LNCaP clone FGC (cell line): ENCODE measurements around the gene MRPL41.
A peak's percentile ranks its signal among the peaks of the same experiment; 100 is the strongest.

Source experiments
- DNase-seq: peaks from one replicate; pipeline ENCODE4 v3.0.0-alpha.2; 2011; ENCODE audit warnings: low read depth
- H3K4me3 ChIP-seq: 2 replicates; pipeline ENCODE4 v1.5.1; 2011; ENCODE audit warnings: mild to moderate bottlenecking, low read depth, low read length, control low read depth
- TF ChIP-seq, protein P1 (sequence below): IDR thresholded peaks from 2 replicates; pipeline ENCODE4 v1.5.1; 2012; ENCODE audit warnings: mild to moderate bottlenecking; ENCODE audit not compliant: control insufficient read depth, insufficient read depth; ENCODE audit errors: extremely low read depth

The MRPL41 gene

DNA sequence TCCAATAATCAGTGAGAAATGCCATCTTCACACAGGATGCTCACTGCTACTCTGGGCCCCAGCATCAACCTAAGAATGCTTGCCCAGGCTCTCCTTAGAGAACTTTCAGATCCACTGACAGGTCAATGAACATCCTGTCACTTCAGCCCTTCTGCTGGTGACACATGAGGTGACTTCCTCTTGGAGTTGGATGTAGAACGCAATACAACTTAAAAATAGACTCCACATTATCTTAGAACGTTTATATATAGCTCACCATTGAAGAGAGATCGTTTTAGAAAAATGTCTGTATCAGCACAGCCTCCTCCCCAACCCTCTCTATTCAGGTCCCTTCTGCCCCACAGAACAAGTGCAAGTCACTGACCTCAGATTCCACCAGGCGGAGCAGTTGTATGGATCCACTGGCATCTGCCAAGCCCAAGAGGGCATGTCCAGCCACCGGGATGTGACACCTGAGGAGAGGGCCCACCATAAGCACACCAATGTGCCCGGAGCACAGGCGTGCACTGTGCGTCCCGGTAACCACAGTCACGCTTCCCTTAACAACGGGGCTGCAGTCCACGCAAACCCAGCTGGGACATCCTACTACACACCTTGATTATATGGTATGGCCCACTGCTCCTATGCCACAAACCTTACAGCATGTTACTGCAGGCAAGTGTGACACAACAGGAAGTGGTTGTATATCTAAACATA, 24.2 kb downstream of the MRPL41 start:
- TF ChIP-seq, protein P1, sequence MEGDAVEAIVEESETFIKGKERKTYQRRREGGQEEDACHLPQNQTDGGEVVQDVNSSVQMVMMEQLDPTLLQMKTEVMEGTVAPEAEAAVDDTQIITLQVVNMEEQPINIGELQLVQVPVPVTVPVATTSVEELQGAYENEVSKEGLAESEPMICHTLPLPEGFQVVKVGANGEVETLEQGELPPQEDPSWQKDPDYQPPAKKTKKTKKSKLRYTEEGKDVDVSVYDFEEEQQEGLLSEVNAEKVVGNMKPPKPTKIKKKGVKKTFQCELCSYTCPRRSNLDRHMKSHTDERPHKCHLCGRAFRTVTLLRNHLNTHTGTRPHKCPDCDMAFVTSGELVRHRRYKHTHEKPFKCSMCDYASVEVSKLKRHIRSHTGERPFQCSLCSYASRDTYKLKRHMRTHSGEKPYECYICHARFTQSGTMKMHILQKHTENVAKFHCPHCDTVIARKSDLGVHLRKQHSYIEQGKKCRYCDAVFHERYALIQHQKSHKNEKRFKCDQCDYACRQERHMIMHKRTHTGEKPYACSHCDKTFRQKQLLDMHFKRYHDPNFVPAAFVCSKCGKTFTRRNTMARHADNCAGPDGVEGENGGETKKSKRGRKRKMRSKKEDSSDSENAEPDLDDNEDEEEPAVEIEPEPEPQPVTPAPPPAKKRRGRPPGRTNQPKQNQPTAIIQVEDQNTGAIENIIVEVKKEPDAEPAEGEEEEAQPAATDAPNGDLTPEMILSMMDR: no peak
- DNase-seq: no peak
- H3K4me3 ChIP-seq: no peak overlapping the region

DNA sequence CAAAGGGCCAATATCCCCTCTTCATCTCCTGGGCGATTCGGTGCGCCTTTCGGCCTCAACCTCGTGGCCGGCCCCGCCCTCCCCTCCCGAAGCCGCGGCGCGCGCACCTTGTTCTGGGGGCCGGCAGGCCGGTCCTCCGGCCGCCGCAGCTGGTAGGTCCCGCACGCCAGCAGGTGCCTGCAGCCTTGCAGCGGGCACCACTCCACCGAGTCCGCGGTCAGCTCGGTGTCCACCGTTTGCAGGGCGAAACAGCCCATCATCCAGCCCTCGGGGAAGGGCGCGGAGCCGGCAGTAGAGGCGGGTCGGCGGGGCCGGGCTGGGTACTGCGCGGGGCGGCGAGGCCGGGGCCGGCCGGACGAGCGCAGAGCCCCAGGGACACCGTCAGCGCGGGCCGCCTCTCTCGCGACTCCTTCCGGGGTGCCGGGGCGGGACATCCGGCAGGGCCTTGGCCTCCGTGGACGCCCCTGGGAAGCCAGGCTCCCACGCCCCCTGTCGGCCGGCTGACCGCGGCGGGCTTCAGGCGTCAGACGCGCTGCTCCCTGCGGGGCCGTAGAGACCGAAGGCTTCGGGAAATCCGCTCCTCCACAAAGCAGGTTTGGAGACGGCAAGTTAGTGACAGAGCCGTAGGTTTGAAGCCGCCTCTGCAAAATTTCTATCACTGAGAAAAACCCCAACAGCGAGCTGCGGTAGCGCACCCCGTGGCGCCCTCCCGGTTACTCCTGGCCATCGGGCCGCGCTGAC, 27.0 kb downstream of the MRPL41 start, which contains the start of gene DPH7:
Gene DPH7, minus strand, starts transcription at position 408 of the 741 bp plus-strand sequence. Its CDS starts 148 bp downstream, at position 260.
- peak within 1 kb of the TSS; percentile 84 for H3K4me3 ChIP-seq
- TF ChIP-seq, protein P1: peak; percentile 99
- DNase-seq: peak; percentile 64

DNA sequence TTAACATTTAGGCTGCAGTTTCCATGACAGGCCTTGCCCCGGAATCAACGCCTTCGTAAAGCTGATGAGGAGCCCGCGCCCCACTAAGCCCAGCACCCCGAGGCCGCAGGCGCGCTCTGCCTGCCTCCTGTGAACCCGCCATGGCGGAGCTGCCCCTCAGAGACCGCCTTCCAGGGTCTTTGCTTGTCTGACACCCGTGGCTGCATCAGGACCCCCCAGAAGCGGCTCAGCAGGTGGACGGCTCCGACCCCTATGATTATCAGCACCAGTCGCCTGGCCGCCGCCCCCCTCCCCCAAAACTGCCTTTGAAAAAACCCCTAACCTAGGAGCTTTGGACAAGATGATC, 27.6 kb downstream of the MRPL41 start:
- TF ChIP-seq, protein P1: no peak
- peak overlapping the region; percentile 84 for H3K4me3 ChIP-seq

DNA sequence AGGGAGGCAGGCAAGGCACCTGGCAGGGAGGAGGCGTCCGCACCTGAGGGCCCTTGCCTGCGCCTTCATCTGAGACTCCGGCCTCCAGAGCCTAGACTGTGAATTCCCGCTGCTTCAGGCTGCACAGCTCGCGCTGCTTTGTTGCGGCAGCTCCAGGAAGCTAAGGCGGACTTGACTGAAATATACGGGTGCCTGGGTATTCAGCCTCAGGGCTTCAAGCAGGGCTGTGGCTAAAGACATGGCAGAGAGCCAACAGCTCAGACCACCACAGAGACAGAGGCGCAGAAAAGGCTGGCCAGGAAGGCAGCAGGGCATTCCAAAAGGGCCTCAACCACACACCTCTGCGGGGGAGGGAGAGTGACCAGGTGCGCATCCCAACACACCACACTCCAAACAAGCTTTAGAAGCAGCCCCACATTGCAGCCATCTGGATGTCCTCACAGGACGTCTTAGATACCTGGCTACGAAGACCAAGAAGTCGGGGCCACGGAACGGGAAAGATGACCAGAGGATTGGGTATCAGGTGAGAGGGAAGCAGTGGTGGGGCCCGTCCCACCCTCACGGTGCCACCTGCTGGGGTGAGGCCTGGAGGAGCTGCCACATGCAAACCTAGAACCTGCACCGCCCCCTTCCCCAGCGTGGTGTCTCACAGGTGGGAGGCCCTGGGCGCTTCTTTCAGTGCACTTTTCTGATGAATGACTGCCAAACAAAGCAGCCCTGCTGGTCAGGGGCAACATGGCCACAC, 28.7 kb downstream of the MRPL41 start:
- TF ChIP-seq, protein P1: no peak
- no peak for DNase-seq
- H3K4me3 ChIP-seq: no peak overlapping the region

More for the DNA sequence above, 27.6 kb downstream of the MRPL41 start:
- no peak for DNase-seq

DNA sequence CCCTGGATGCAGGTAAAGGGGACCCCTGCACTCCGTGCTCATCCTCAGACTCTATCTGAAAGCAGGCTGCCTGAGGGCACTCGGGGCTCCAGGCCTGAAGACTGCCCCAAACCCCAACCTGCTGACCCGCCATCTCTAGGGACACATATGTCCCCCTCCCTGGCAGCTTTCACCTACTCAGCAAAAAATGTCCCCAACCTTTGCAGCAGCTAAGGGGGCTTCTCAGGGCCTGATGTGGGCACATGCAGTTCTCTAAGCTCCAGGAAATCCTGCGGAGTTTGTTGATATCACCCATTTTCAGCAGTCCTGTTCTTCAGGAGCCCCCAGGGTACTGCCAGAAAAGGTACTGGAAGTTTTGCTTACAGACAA, 29.3 kb downstream of the MRPL41 start:
- no peak overlapping the region for H3K4me3 ChIP-seq
- TF ChIP-seq, protein P1: no peak
- DNase-seq: no peak

DNA sequence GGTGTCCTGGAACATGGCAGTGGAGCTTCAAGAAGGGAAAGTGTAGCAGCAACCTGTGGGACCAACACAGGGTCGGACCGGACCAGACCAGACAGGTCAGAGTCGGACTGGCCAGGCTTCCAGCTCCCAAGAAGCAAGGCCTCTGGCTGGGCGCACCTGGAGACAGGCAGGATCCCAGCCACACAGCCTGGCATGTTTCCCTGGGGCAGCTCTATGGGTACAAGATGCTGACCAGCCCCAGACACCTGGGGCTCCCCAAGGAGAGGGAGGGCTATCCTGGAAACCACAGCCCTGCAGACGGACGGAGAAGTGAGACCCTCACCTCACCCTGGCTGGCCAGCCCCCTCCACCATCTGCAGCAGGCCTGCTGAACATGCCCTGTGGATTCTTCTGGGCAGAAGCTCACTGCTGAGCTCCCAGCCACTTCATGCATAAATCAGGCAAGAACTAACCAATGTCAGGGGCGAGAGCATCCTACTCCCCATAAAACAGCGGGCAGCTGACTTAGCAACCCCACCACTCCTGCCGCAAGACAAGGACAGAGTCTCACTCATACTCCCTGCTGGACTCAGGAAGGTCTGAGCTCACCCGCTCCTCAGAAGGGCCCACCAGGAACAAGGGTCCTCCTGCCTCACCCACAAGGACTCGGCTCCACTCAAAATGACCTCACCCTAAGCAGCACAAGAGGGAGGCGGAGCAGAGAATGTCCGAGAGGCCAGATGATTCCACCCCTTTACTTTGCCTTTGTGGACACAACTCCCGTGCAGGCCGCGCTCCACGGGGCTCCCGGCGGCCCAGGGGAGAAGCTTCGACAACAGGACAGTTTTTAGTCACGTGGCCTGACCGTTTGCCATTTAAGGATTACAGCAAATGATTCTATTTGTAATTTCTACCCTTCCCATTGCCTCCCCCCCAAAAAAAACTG, 29.9 kb downstream of the MRPL41 start:
- DNase-seq: no peak
- TF ChIP-seq, protein P1: no peak
- no peak overlapping the region for H3K4me3 ChIP-seq
